GM12872 (cell line): Measurements from ENCODE around the gene RILPL1.

Experiments used
- CTCF ChIP-seq: IDR thresholded peaks from 3 replicates; pipeline ENCODE4 v1.5.1; 2011; ENCODE audit warnings: low read depth, mild to moderate bottlenecking, low read length, moderate library complexity; ENCODE audit not compliant: insufficient read depth

The RILPL1 gene

GRCh38 chr12:123533672-123534643, at the start of gene RILPL1:
Gene RILPL1, minus strand, starts transcription at chr12:123533719. Its CDS starts 237 bp downstream, at chr12:123533482.
- peak; percentile 37; the same call in 1 of the 3 replicates for TF ChIP-seq CTCF

DNA sequence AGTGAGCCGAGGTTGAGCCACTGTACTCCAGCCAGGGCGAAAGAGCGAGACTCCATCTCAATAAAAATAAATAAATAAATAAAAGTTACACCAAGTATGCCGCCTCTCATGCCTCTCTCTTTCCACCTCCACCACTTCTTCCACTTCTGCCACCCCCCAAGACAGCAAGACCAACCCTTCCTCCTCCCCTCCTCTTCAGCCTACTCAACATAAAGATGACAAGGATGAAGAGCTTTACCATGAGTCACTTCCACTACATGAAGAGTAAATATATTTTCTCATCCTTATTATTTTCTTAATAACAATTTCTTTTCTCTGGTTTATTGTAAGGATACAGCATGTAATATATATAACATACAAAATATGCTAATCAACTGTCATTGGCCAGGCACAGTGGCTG, 47.3 kb upstream of the RILPL1 start:
- no peak for TF ChIP-seq CTCF

DNA sequence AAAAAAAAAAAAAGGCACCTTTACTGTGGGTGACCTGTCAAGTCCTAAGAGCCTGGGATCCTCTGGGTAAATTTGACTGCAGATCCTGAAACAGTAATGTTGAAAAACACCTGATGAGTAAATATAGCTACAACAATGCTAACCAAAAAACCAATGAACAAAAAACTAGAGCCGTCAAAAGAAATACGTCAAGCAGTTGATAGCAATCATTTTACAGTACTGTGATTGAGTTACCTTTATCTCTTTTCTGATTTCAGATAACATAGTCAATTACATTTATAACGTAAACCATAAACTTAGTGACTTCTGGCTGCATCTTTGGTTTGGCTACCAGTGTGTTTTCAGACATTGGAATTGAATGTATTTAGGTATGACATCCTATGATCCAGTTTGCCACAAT, 44.7 kb upstream of the RILPL1 start:
- TF ChIP-seq CTCF = no peak

- no peak for TF ChIP-seq CTCF
Observed at GRCh38 chr12:123576611-123577010, 43.1 kb upstream of the RILPL1 start.

GRCh38 chr12:123573870-123574269, 40.4 kb upstream of the RILPL1 start:
- TF ChIP-seq CTCF = no peak

GRCh38 chr12:123572391-123572790, 38.9 kb upstream of the RILPL1 start:
- TF ChIP-seq CTCF = no peak

DNA sequence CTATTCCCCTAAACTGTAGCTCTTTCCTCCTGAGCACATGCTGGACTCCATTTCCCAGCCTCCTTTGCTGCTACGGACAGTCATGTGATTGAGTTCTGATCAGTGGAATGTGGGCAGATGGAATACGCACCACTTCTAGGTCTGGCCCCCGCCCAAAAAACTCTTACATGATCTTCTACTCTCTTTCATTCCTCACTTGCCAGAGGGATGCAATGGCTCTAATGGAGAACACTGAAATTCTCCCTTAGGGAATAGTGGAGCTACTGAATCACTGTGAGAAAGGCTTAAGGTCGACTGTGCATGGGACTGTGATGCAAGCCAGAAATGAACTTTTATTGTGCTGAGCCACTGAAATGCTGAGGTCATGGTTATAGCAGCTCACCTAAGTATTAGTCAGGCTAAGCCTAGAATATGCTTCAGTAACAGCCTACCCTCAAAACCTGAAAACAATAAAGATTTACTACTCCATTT, 37.9 kb upstream of the RILPL1 start:
- TF ChIP-seq CTCF = no peak
